Stimulated activated CD4-positive, alpha-beta T cell treated with anti-CD3 and anti-CD28 coated beads, Interleukin-15, amount 100 ng/mL, for 48 hours (primary cell): ENCODE data around the gene PAIP2B.
"Not testable (repeated sequence)": the region's sequence is repeated elsewhere in the genome, so short reads cannot be mapped to it uniquely, and the experiment has no call there.

Experiments
- DNase-seq, 2 donors: peaks; one replicate each; pipeline ENCODE4 v3.0.0-alpha.2; 2020; ENCODE audit warnings: low read depth in 2 of 2

The PAIP2B gene

GRCh38 chr2:71216501-71216900 is 10.4 kb downstream of the PAIP2B start:
- no peak for DNase-seq

DNA sequence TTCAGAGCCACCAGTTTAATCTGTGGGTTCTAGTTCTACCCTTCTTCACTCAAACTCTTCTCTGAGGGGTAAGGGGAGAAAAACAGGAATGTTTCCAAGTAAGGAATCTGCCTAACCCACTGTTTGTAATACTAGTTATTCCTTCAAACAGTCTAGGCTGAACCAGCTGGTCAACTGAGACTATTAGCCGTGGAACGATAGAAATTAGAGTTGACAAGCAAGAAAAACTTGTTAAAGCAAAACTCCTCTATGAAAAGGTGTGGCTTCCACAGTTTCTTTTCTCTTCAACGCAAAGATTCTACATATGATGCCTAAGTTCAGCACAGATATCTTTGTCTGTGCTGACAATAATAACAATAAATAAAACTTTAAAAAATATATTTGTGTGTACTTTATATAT is 11.5 kb downstream of the PAIP2B start:
- DNase-seq = no peak

DNA sequence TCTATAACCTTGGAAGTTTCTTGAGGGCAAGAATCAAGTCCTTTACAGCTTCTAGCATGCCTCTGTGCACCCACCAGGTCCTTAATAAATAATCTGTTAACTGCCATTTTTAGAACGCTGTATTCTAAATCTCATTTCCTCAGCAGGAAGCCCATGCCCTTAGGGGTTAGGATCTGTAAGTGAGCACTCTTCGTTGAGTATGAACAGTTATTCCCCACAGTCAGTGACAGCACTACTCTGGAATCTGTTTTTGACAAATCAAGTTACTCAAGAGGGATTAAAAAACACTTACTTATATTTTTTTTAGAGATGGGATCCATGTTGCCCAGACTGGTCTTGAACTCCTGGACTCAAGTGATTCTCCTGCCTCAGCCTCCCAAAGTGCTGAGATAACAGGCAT is 14.6 kb downstream of the PAIP2B start:
- no peak for DNase-seq

DNA sequence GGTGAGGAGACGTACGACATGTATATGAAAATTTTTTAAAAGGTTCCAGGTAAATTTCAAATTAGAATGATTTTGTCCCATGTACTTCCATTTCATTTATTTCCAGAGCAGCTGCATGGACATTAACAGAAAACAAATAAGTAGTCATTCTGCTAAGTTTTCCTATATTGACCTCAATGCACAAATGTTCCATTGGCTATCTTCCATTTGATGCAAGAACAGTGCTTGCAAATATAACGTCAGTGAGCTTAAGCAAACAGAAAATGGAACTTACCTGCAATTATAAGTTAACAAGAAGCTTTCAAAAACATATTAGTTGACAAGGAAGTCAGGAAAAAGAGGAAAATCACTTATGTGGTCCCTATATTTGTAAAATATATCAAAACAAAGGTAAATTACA is 16.6 kb downstream of the PAIP2B start:
- no peak for DNase-seq

DNA sequence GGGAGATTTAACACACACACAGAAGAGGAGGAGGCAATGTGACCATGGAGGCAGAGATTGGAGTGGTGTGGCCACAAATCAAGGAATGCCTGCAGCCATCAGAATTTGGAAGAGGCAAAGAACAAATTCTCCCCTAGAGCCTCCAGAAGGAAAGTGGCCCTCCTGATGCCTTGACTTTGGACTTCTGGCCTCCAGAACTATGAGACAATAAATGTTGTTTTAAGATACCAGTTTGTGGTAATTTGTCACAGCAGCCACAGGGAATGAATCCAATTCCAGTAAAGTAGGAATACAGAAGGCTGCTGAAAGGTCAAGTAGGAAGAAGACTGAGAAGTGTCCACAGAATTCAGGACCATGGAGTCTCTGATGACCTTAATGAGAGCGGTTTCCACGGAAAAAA is 18.1 kb downstream of the PAIP2B start:
- DNase-seq = no peak

- DNase-seq = no peak
Observed at GRCh38 chr2:71207601-71208000, 19.3 kb downstream of the PAIP2B start.

DNA sequence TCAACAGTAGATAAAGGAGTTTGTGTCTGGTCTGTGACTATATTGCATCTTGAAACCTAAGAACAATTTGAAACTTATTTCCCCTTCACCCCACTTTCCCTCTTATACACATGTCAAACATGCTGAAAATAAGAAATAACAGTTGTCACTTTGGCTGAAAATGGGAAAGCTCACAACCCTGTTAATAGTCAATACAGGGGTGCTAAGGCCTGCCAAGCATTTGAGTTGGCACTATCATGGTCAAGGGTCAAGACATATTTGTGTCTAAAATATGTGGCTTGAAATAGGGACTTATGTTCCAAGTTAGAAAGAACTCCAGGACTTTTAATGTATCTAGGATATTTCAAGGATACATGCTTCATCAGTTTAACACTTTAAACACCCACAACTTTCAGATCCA is 20.6 kb downstream of the PAIP2B start:
- no peak for DNase-seq

DNA sequence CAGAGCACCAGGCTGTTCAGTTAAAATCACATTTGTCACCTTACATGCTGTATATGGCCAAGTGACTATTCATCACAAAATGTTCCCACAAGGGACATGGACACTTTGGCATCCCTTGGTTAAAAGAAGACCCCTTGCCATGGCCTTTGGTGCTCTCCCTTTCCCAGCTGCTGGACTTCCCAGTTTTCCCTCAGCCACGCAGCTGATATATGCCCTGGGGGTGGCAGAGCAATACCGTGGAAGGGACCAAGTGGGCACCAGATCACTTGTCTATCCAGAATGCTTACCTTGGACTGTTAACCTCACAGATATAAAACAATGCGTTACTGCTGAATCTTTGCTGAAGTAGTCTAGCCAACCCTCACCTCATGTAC is 35.3 kb downstream of the PAIP2B start:
- no peak for DNase-seq

DNA sequence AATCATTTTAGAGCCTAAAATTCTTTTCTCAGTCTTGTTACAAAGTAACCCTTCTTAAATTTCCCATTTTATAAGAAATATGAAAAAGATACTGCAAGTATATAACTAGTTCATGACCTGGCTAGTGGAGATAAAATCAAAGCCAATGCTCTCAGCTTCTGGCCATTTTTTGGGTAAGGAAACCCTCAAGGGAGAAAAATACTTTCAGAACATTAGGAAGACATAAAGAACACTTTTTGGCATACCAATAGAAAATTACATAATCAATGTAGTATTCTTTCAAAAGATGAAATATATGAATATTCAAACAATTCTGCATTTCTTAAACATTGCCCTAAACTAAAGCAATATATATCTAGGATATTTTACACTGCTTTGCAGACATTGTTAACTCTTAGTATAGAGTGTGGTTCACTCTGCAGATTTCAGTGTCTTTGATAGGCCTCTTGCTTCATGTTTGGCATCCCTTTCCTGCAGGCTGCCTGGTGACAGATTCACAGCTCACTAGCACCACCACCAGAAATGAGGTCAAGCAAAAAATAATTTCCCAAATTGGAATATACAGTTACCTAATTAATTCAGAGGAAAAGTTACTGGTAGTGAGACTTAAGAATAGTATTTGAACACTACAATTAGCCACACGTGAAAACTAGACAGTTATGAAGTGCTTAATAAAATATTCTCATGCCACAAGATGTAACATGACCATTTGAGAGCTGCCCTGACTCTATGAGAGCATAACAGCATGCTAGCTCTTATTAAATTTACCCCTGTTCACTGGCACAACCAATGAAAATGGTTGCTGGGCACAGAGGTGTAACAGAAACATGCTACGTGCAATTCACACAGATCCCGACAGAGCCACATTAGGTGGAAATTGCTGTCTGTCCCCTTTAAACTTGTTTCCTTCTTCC is 36.0 kb downstream of the PAIP2B start:
- no peak for DNase-seq

DNA sequence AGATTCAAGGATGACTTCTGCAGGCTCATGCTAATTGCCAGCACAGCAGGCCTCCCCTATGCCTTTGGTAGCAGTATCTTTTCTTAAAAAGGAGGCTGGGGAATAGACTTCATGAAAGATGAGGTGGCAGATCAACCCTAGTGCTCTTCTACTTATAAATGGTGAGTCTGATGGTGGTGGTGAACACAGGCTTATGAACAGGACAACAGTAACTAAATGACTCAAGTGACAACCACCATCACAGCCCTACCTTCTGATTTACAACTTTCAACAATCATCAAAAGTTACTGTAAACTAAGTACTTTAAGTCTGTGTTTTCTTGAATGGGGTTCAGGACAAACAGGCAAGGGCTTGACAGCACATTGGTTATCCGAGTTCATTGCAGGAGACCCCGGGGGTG is 39.3 kb downstream of the PAIP2B start:
- DNase-seq = no peak

DNA sequence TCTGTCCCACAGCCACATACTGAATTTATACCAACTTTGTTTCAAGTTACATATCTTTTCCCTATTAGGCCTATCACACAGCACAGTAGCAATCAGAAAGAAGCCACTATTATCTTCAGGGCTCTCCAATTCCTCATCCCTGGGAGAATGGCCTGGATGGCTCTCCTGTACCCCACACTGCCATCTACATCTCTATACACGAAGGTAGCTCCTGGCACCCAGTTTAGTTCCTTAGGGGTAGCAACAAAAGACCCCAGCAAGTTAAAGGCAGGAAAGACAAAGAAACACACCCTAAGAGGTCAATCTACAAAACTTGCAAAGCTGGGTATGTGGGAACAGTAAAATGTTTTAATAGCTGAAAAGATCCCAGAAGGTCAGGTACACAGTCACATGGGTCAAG is 39.9 kb downstream of the PAIP2B start:
- DNase-seq = no peak

- DNase-seq = not testable (repeated sequence)
Observed at GRCh38 chr2:71183306-71184115, 43.4 kb downstream of the PAIP2B start.

DNA sequence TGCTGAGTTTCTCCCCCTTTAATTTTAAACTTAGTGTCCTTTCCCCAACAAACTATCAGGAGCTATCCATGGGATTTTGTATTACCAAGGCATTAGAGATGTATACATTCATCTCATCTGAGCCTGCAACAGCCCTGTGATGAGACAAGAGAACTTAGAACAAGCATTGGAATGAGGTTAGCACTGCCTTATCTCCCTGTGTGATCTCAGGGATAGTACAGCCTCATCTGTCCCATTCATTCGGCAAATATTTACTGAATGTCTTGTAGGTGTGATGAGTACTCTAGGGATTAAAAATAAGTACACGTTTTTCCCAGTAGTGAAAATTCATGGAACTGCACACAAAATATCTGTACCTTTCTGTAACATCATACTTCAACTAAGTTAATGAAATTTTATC is 45.6 kb downstream of the PAIP2B start:
- no peak for DNase-seq

GRCh38 chr2:71178836-71179235 is 48.1 kb downstream of the PAIP2B start:
- not testable (repeated sequence) for DNase-seq

DNA sequence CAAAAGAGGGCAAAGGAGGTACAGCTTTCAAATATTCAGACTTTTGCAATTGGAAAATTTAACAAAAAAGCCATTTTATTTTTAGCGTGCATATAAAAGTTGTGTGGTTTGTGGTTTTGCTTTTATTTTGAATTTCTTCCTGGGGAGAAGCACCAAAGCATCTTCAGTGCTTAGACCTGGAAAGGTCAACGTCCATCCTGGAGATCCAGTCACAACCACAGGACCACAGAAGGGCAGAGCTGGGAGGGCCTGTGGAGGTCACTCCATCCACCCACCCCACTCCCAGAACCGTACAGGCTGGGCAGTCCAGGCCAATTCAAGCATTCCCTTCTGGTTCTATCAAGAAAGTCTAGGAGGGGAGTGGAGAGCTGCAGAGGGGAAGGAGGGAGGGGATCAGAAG is 52.7 kb downstream of the PAIP2B start:
- no peak for DNase-seq

DNA sequence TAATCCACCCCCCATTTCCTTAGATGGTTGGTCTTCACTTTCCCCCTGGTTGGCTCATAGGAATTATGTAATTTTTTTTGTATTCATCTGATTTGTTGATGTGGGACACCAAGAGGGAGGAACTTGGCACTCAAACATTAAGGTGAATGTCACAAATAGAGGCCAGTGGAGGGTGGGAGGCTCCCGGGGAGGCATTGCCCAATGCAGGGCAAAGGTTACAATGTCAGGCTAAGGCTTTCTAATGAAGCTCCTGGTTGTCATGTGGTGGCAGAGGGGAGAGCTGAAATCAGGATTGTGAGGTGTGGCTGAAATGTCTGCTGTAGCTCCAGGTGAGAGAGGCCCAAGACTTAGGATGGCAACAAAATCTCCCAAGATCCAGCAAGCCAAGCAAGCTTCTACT is 53.8 kb downstream of the PAIP2B start:
- no peak for DNase-seq

- no peak for DNase-seq
Observed at GRCh38 chr2:71166812-71167211, 60.1 kb downstream of the PAIP2B start.

GRCh38 chr2:71157124-71157793 is 69.6 kb downstream of the PAIP2B start:
- peak; percentile 26 to 47 for DNase-seq

- no peak for DNase-seq
Observed at GRCh38 chr2:71156573-71156972, 70.3 kb downstream of the PAIP2B start.

DNA sequence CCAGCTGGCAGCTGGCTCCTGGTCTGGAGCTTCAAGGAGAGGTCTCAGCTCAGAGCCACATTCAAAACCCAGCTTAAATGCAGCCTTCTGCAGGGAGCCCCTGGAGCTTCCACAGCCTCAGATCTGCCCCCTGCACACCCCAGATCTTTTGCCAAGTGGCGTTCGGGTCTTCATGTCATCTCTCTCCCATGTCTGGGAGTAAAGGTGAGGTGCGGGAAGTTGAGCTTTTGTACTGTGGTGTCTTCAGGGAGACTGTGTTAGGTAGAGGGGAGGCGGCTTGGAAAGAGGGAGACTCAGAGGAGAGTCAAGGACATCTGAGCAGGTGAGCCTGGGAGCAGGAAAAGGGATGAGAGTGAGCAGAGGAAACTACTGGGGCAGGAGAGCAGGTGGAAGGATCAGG is 71.1 kb downstream of the PAIP2B start:
- DNase-seq = no peak

GRCh38 chr2:71154798-71155197 is 72.1 kb downstream of the PAIP2B start:
- DNase-seq = no peak

GRCh38 chr2:71154279-71154678 is 72.6 kb downstream of the PAIP2B start:
- DNase-seq = no peak
